Fibroblast of lung (primary cell): Measurements from ENCODE around the gene PRKCD. TPM values are rescaled to one million over a fixed set of nuclear protein-coding genes. Genes with fewer than 3 reads are reported as not detected.
A peak's percentile ranks its signal among the peaks of the same experiment; 100 is the strongest.

ENCODE experiments used
- DNase-seq, 2 donors: peaks; one replicate each; pipeline versions ENCODE4 v3.0.0 to v3.0.0-alpha.2; 2010; ENCODE audit warnings: low read depth in 2 of 2
- H2AFZ ChIP-seq: 2 replicates; pipeline ENCODE4 v1.5.1; 2012; ENCODE audit warnings: low read length, control low read depth, inconsistent platforms
- H3K27ac ChIP-seq: 2 replicates; pipeline ENCODE4 v1.5.1; 2011; ENCODE audit warnings: low read length, control low read depth; ENCODE audit not compliant: insufficient read depth
- H3K27me3 ChIP-seq: 2 replicates; pipeline ENCODE4 v1.5.1; 2011; ENCODE audit warnings: mild to moderate bottlenecking, low read length; ENCODE audit not compliant: control insufficient read depth, insufficient read depth
- H3K36me3 ChIP-seq: 2 replicates; pipeline ENCODE4 v1.5.1; 2011; ENCODE audit warnings: low read length; ENCODE audit not compliant: control insufficient read depth, insufficient read depth
- H3K4me1 ChIP-seq: 2 replicates; pipeline ENCODE4 v1.5.1; 2011; ENCODE audit warnings: low read length; ENCODE audit not compliant: control insufficient read depth, insufficient read depth; ENCODE audit errors: extremely low read depth
- H3K4me2 ChIP-seq: 2 replicates; pipeline ENCODE4 v1.5.1; 2011; ENCODE audit warnings: low read length, control low read depth; ENCODE audit not compliant: insufficient read depth; ENCODE audit errors: extremely low read depth
- H3K4me3 ChIP-seq, 4 experiments: fragments of 200-600 bp in 1 of 4; sonication (generic) in 1 of 4; replicated peaks in 1 of 4; 2 replicates each; pipeline ENCODE4 v1.5.1; 2011 to 2016; ENCODE audit warnings: low read length in 4 of 4, low read depth in 3 of 4, mild to moderate bottlenecking in 3 of 4, control low read depth in 2 of 4, inconsistent platforms in 1 of 4, mixed read lengths in 1 of 4; ENCODE audit not compliant: insufficient read depth in 1 of 4; ENCODE audit errors: control extremely low read depth in 1 of 4
- H3K79me2 ChIP-seq: 2 replicates; pipeline ENCODE4 v1.5.1; 2012; ENCODE audit warnings: mild to moderate bottlenecking, low read length, inconsistent platforms; ENCODE audit not compliant: control insufficient read depth, insufficient read depth
- H3K9ac ChIP-seq: 2 replicates; pipeline ENCODE4 v1.5.1; 2011; ENCODE audit warnings: mild to moderate bottlenecking, low read length, control low read depth; ENCODE audit not compliant: insufficient read depth
- H3K9me3 ChIP-seq: 2 replicates; pipeline ENCODE4 v1.5.1; 2012; ENCODE audit warnings: low read depth, low read length; ENCODE audit not compliant: control insufficient read depth, insufficient read depth
- H4K20me1 ChIP-seq: 2 replicates; pipeline ENCODE4 v1.5.1; 2011; ENCODE audit warnings: low read length; ENCODE audit not compliant: control insufficient read depth, insufficient read depth; ENCODE audit errors: extremely low read depth
- EZH2 ChIP-seq: IDR thresholded peaks from 2 replicates; pipeline ENCODE4 v1.5.1; 2012; ENCODE audit warnings: low read length, control low read depth, mild to moderate bottlenecking; ENCODE audit errors: missing control alignments
- polyA plus RNA-seq, 2 donors: library from polyadenylated mRNA; depleted of rRNA in 1 of 2; stranded (reverse) in 1 of 2; unstranded in 1 of 2; fragments of >200 nt; gene quantifications; 2 replicates each; pipeline ENCODE4 v1.2.1, GENCODE V29; 2011 to 2012; ENCODE audit warnings: missing spikeins in 1 of 2
- total RNA-seq: library from RNA; depleted of rRNA; stranded (reverse); fragments of >200 nt; gene quantifications from 2 replicates; pipeline ENCODE4 v1.2.1, GENCODE V29; 2014
- TF ChIP-seq, protein P1 (sequence below), 2 donors: IDR thresholded peaks in 1 of 2; conservative IDR thresholded peaks in 1 of 2; 1 replicate in 1 of 2; 2 replicates in 1 of 2; pipeline ENCODE4 v1.5.1; 2011 to 2012; ENCODE audit warnings: low read length in 2 of 2, control low read depth in 1 of 2, inconsistent platforms in 1 of 2, low read depth in 1 of 2, mild to moderate bottlenecking in 1 of 2

PRKCD gene
- total and polyA plus RNA-seq, 2 donors (not counting 1 experiment from before 2014, with no cell fraction given) = 3.8 to 21.2 TPM

DNA sequence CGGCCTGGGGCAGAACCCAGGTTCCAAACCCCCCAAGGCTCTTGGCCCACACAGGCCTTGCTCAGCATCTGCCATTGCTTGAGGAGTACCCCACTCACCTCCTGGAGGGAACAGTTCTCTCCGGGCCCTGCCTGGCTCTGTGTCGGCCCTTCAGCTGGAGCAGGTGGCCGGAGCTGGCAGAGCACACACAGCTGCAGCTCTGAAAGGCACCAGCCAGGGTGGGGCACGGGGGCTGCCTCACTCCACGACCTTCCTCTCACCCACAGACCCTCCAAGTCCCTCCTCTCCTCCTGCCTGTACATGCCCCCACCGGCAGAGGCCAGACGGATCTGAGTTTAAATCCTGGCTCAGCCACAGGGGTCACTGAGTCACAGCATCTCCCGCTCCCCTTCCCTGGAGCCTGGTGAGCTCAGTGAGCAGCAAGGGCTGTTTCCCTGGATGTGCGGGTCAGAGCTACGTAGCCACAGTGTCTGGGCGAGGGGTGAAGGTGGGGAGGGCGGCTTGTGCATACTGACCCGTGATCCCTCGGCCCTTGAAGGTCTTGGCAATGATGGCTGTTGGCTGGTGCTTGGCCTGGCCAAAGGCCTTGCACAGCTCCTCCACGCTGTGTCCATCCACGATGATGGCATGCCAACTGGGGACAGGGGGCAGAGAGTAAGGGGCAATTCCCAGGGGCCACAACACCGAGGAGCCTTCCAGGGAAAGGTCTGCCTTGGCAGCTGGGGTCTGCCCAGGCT, 71.8 kb downstream of the PRKCD start:
- Histone ChIP-seq H3K27me3 (no peaks in the 10 kb centered on the region), H3K4me3 (no peak overlapping the region), H3K9ac (no peak overlapping the region), H3K36me3 (peaks cover 70% of the 10 kb centered on the region), H3K79me2 (peaks cover 34% of the 10 kb centered on the region), H3K4me2 (no peak overlapping the region), H3K9me3 (no peaks in the 10 kb centered on the region), H4K20me1 (no peaks in the 10 kb centered on the region), H2AFZ (no peak overlapping the region), H3K27ac (peak overlapping the region; percentile 7), H3K4me1 (peaks cover 16% of the 10 kb centered on the region)
- TF ChIP-seq EZH2 = no peak
- TF ChIP-seq, protein P1, sequence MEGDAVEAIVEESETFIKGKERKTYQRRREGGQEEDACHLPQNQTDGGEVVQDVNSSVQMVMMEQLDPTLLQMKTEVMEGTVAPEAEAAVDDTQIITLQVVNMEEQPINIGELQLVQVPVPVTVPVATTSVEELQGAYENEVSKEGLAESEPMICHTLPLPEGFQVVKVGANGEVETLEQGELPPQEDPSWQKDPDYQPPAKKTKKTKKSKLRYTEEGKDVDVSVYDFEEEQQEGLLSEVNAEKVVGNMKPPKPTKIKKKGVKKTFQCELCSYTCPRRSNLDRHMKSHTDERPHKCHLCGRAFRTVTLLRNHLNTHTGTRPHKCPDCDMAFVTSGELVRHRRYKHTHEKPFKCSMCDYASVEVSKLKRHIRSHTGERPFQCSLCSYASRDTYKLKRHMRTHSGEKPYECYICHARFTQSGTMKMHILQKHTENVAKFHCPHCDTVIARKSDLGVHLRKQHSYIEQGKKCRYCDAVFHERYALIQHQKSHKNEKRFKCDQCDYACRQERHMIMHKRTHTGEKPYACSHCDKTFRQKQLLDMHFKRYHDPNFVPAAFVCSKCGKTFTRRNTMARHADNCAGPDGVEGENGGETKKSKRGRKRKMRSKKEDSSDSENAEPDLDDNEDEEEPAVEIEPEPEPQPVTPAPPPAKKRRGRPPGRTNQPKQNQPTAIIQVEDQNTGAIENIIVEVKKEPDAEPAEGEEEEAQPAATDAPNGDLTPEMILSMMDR (conservative IDR thresholded peaks at IDR 0.05 in 1 of 2, IDR thresholded peaks at IDR 0.05 in 1 of 2; ENCODE audit: low read depth in 1 of 2, low read length in 2 of 2) = no peak
- DNase-seq = peak in 1 of 2 donors; percentile 23

DNA sequence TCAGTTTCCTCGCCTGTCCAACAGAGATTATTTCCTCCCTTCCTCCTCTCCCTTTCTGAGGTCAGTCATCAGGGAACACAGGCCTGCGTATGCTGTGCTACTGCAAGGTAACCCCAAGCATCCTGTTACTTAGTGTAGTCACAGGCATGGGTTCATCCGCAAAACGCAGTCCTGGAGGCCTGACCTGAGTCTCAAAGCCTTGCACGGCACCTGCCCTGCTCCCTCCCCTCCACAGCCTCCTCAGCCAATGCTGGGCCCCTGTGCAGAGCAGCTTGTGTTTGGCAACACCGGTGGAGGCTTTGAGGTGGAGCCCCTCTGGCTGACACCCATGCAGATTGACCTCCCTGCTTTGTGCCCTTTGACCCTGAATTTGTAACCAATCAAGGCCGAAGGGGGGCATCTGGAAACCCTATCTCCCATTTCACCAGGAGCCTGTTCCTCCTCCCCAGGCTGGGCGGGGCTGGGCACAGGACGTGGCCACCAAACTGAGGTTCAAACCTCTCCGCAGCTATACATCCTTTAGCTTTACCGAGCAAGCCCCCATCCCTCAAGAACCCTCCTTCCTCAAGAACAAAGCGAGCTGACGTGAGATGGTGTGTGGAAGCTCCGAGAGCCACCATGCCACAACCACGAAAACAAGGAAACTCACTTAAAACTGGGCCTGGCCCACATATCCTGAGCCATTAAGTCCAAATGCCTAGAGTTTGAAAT, 73.3 kb downstream of the PRKCD start:
- H3K27ac ChIP-seq = no peak overlapping the region

DNA sequence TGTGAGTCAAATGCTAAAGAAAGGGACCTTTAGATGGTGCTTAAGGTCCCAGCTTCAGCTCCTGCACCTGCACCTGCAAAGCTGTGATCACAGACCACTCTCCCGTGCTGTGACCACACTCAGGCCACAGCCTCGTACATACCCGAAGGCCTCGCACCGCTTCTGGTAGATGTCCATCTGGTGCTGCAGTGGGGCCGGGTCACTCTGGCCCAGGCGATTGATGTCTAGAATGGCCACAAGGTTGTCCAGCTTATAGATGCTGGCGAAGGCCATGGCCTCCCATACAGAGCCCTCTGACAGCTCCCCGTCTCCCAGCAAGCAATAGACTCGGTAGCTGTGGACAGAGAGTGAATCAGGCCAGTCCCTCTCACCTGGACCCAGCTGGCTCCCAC, 73.8 kb downstream of the PRKCD start:
- DNase-seq = no peak
- TF ChIP-seq, protein P1 (conservative IDR thresholded peaks at IDR 0.05 in 1 of 2, IDR thresholded peaks at IDR 0.05 in 1 of 2; ENCODE audit: low read depth in 1 of 2, low read length in 2 of 2) = no peak
- TF ChIP-seq EZH2 = no peak
- peaks cover 60% of the 10 kb centered on the region for H3K36me3 ChIP-seq

More for the DNA sequence above, 73.3 kb downstream of the PRKCD start:
- Histone ChIP-seq H3K4me2 (no peak overlapping the region), H3K79me2 (peaks cover 34% of the 10 kb centered on the region), H2AFZ (no peak overlapping the region), H3K4me1 (peaks cover 22% of the 10 kb centered on the region), H3K27me3 (no peaks in the 10 kb centered on the region), H4K20me1 (no peaks in the 10 kb centered on the region), H3K36me3 (peaks cover 63% of the 10 kb centered on the region), H3K9me3 (no peaks in the 10 kb centered on the region), H3K4me3 (no peak overlapping the region), H3K9ac (no peak overlapping the region)
- DNase-seq = no peak
- TF ChIP-seq, protein P1 (conservative IDR thresholded peaks at IDR 0.05 in 1 of 2, IDR thresholded peaks at IDR 0.05 in 1 of 2; ENCODE audit: low read depth in 1 of 2, low read length in 2 of 2) = no peak
- no peak for TF ChIP-seq EZH2

More for the DNA sequence above, 73.8 kb downstream of the PRKCD start:
- Histone ChIP-seq H3K27me3 (no peaks in the 10 kb centered on the region), H3K4me1 (peaks cover 22% of the 10 kb centered on the region), H3K4me2 (no peak overlapping the region), H4K20me1 (no peaks in the 10 kb centered on the region), H3K79me2 (peaks cover 36% of the 10 kb centered on the region), H3K27ac (no peak overlapping the region), H2AFZ (no peak overlapping the region), H3K9ac (no peak overlapping the region), H3K9me3 (no peaks in the 10 kb centered on the region), H3K4me3 (no peak overlapping the region)
